K562 (cell line): Measurements from ENCODE around the gene INO80E. TPM values are rescaled to one million over a fixed set of nuclear protein-coding genes. Genes with fewer than 3 reads are reported as not detected.

Experiments
- CHD2 ChIP-seq: IDR thresholded peaks from 2 replicates; pipeline ENCODE4 v1.6.1; 2011; ENCODE audit warnings: low read depth, low read length
- ETV5 ChIP-seq: sonication (generic); formaldehyde crosslinking; IDR thresholded peaks from 2 replicates; pipeline ENCODE4 v1.4.0; 2020; ENCODE audit warnings: low read depth, mild to moderate bottlenecking, missing genetic modification reagents
- KHSRP ChIP-seq: fragments of 450-650 bp; IDR thresholded peaks from 2 replicates; pipeline ENCODE4 v1.6.1; 2017
- KLF10 ChIP-seq: fragments of 250-450 bp; sonication (Bioruptor Pico); IDR thresholded peaks from 2 replicates; pipeline ENCODE4 v1.6.1; 2021; ENCODE audit warnings: matching md5 sums
- NFYB ChIP-seq: IDR thresholded peaks from 2 replicates; pipeline ENCODE4 v1.6.1; 2011; ENCODE audit warnings: mild to moderate bottlenecking, moderate library complexity; ENCODE audit not compliant: insufficient read length; ENCODE audit errors: extremely low read depth
- POLR2AphosphoS2 ChIP-seq: IDR thresholded peaks from 2 replicates; pipeline ENCODE4 v1.6.1; 2012; ENCODE audit warnings: low read length, improper control_type of control experiment
- POU5F1 ChIP-seq: fragments of 150-350 bp; IDR thresholded peaks from 2 replicates; pipeline ENCODE4 v1.6.1; 2014; ENCODE audit warnings: borderline replicate concordance, low read length, low read depth, mild to moderate bottlenecking; ENCODE audit not compliant: partially characterized antibody
- PPARD ChIP-seq: fragments of 250-450 bp; sonication (Bioruptor Pico); IDR thresholded peaks from 2 replicates; pipeline ENCODE4 v1.8.0; 2022; ENCODE audit warnings: inconsistent platforms, mild to moderate bottlenecking, moderate library complexity
- PTBP1 ChIP-seq: fragments of 200-400 bp; formaldehyde crosslinking; IDR thresholded peaks from 2 replicates; pipeline ENCODE4 v1.6.1; 2017; ENCODE audit warnings: low read depth, low read length
- SAFB ChIP-seq: fragments of 200-400 bp; formaldehyde crosslinking; IDR thresholded peaks from 2 replicates; pipeline ENCODE4 v1.6.1; 2017; ENCODE audit warnings: low read depth, low read length, borderline replicate concordance
- SUPT5H ChIP-seq: fragments of 450-650 bp; IDR thresholded peaks from 2 replicates; pipeline ENCODE4 v1.6.1; 2016
- TCF3 ChIP-seq: sonication (generic); formaldehyde crosslinking; IDR thresholded peaks from 2 replicates; pipeline ENCODE4 v1.4.0; 2020; ENCODE audit warnings: mild to moderate bottlenecking, missing genetic modification reagents
- ZBTB1 ChIP-seq: sonication (generic); formaldehyde crosslinking; IDR thresholded peaks from 2 replicates; pipeline ENCODE4 v1.8.1; 2023; ENCODE audit warnings: missing genetic modification reagents, low read depth, mild to moderate bottlenecking, borderline replicate concordance
- ZNF143 ChIP-seq: sonication (generic); formaldehyde crosslinking; IDR thresholded peaks from 2 replicates; pipeline ENCODE4 v1.9.0; 2022; ENCODE audit warnings: mild to moderate bottlenecking, missing genetic modification reagents
- ZNF175 ChIP-seq: fragments of 200-800 bp; sonication (Bioruptor generic); IDR thresholded peaks from 2 replicates; pipeline ENCODE4 v1.6.1; 2016; ENCODE audit warnings: low read depth, mild to moderate bottlenecking, missing genetic modification characterization, missing compliant biosample characterization
- ZNF232 ChIP-seq: sonication (generic); formaldehyde crosslinking; IDR thresholded peaks from 2 replicates; pipeline ENCODE4 v1.8.0; 2022; ENCODE audit warnings: mild to moderate bottlenecking, missing genetic modification reagents
- polyA plus RNA-seq, 8 experiments: library from polyadenylated mRNA; depleted of rRNA in 4 of 8; stranded (reverse) in 5 of 8; unstranded in 3 of 8; fragments of >200 nt; fragmentation: Nextera tagmentation in 2 of 8; fragmentation: Illumina TruSeq in 1 of 8; extraction: Ambion mirVana in 2 of 8; extraction: Trizol in 1 of 8; gene quantifications; 2 replicates each; pipeline versions ENCODE4 v1.2.1 to v1.2.3, GENCODE V29; 2011 to 2014; ENCODE audit warnings: inconsistent platforms in 1 of 8, missing spikeins in 1 of 8
- total RNA-seq, 7 experiments: library from RNA; depleted of rRNA in 6 of 7; stranded (reverse); fragments of >200 nt in 6 of 7; fragmentation: Illumina TruSeq in 2 of 7; extraction: Trizol in 2 of 7; gene quantifications; 2 replicates each; pipeline versions ENCODE4 v1.2.1 to v1.2.3, GENCODE V29; 2011 to 2021; ENCODE audit warnings: low replicate concordance in 1 of 7
- TF ChIP-seq, protein P1 (sequence below): fragments of 450-650 bp; IDR thresholded peaks from 2 replicates; pipeline ENCODE4 v1.6.1; 2018; ENCODE audit warnings: mild to moderate bottlenecking, low read depth; ENCODE audit not compliant: partially characterized antibody
- TF ChIP-seq, protein P2 (sequence below): sonication (generic); formaldehyde crosslinking; IDR thresholded peaks from 2 replicates; pipeline ENCODE4 v1.8.1; 2023; ENCODE audit warnings: mild to moderate bottlenecking, missing genetic modification reagents, moderate library complexity
- TF ChIP-seq, protein P3 (sequence below): IDR thresholded peaks from 2 replicates; pipeline ENCODE4 v1.6.1; 2016; ENCODE audit warnings: missing genetic modification characterization, missing compliant biosample characterization
- TF ChIP-seq, protein P4 (sequence below): fragments of 250-450 bp; sonication (Bioruptor Pico); IDR thresholded peaks from 2 replicates; pipeline ENCODE4 v1.5.0; 2020; ENCODE audit warnings: mild to moderate bottlenecking, borderline replicate concordance
- TF ChIP-seq, protein P5 (sequence below): fragments of 450-650 bp; formaldehyde crosslinking; IDR thresholded peaks from 2 replicates; pipeline ENCODE4 v1.4.0; 2022; ENCODE audit warnings: missing genetic modification characterization

The INO80E gene
- total and polyA plus RNA-seq, 9 of the 15 experiments (the other 6 are each of a cell fraction or from before 2014, with no cell fraction given), result 0.31 to 102 (median 49.3) TPM

DNA sequence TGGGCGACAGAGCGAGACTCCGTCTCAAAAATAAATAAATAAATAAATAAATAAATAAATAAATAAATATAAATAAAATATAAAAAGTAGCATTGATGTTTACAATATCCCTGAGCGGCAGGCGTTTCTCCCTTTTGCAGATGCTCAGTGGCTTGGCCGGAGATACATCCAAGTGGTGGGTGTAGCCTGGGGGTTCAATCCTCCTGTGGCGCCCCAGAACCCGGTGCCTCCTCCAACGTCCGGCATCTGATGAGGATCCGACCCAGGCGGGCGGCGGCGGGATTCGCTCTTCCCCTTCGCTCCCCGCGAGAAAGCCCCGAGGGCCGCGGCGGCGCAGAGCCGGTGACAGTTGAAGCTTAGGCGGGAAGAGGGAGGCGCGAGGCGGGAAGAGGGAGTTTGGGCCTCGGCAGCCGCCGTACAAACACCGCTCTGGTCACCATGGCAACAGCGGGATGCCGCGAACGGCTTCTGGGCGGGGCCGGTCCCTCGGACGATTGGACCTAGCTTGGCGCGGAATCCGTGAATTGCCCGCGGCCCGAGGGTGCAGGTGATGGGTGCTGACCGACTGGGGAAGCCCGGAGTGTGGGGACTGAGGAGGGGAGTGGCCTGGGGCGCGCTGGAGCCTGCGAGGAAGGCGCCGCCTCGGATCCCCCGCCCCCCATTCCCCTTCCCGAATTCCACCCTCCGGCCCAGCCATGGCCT, 56.8 kb downstream of the INO80E start (continued):
- TF ChIP-seq ZNF175, result no peak
- TF ChIP-seq, protein P1, sequence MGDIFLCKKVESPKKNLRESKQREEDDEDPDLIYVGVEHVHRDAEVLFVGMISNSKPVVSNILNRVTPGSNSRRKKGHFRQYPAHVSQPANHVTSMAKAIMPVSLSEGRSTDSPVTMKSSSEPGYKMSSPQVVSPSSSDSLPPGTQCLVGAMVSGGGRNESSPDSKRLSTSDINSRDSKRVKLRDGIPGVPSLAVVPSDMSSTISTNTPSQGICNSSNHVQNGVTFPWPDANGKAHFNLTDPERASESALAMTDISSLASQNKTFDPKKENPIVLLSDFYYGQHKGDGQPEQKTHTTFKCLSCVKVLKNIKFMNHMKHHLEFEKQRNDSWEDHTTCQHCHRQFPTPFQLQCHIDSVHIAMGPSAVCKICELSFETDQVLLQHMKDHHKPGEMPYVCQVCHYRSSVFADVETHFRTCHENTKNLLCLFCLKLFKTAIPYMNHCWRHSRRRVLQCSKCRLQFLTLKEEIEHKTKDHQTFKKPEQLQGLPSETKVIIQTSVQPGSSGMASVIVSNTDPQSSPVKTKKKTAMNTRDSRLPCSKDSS, result no peak
- TF ChIP-seq, protein P2, sequence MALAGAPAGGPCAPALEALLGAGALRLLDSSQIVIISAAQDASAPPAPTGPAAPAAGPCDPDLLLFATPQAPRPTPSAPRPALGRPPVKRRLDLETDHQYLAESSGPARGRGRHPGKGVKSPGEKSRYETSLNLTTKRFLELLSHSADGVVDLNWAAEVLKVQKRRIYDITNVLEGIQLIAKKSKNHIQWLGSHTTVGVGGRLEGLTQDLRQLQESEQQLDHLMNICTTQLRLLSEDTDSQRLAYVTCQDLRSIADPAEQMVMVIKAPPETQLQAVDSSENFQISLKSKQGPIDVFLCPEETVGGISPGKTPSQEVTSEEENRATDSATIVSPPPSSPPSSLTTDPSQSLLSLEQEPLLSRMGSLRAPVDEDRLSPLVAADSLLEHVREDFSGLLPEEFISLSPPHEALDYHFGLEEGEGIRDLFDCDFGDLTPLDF (CRISPR knock-in tag), result peak; percentile 100
- TF ChIP-seq, protein P3, sequence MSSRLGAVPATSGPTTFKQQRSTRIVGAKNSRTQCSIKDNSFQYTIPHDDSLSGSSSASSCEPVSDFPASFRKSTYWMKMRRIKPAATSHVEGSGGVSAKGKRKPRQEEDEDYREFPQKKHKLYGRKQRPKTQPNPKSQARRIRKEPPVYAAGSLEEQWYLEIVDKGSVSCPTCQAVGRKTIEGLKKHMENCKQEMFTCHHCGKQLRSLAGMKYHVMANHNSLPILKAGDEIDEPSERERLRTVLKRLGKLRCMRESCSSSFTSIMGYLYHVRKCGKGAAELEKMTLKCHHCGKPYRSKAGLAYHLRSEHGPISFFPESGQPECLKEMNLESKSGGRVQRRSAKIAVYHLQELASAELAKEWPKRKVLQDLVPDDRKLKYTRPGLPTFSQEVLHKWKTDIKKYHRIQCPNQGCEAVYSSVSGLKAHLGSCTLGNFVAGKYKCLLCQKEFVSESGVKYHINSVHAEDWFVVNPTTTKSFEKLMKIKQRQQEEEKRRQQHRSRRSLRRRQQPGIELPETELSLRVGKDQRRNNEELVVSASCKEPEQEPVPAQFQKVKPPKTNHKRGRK (tag), result no peak
- no peak for TF ChIP-seq KHSRP
- no peak for TF ChIP-seq POLR2AphosphoS2
- no peak for TF ChIP-seq ZNF232
- peak; percentile 81 for TF ChIP-seq CHD2
- TF ChIP-seq SUPT5H, result 0 out of 2 replicates have a peak, but pooled peaks have one; percentile 47
- no peak for TF ChIP-seq NFYB
- TF ChIP-seq PTBP1, result no peak
- TF ChIP-seq, protein P4, sequence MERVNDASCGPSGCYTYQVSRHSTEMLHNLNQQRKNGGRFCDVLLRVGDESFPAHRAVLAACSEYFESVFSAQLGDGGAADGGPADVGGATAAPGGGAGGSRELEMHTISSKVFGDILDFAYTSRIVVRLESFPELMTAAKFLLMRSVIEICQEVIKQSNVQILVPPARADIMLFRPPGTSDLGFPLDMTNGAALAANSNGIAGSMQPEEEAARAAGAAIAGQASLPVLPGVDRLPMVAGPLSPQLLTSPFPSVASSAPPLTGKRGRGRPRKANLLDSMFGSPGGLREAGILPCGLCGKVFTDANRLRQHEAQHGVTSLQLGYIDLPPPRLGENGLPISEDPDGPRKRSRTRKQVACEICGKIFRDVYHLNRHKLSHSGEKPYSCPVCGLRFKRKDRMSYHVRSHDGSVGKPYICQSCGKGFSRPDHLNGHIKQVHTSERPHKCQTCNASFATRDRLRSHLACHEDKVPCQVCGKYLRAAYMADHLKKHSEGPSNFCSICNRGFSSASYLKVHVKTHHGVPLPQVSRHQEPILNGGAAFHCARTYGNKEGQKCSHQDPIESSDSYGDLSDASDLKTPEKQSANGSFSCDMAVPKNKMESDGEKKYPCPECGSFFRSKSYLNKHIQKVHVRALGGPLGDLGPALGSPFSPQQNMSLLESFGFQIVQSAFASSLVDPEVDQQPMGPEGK (CRISPR knock-in tag), result no peak
- TF ChIP-seq POU5F1, result peak; percentile 78
- TF ChIP-seq, protein P5, sequence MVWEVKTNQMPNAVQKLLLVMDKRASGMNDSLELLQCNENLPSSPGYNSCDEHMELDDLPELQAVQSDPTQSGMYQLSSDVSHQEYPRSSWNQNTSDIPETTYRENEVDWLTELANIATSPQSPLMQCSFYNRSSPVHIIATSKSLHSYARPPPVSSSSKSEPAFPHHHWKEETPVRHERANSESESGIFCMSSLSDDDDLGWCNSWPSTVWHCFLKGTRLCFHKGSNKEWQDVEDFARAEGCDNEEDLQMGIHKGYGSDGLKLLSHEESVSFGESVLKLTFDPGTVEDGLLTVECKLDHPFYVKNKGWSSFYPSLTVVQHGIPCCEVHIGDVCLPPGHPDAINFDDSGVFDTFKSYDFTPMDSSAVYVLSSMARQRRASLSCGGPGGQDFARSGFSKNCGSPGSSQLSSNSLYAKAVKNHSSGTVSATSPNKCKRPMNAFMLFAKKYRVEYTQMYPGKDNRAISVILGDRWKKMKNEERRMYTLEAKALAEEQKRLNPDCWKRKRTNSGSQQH (CRISPR knock-in tag), result no peak
- 0 out of 2 replicates have a peak, but pooled peaks have one; percentile 24 for TF ChIP-seq ZBTB1 (CRISPR knock-in tag)
- no peak for TF ChIP-seq KLF10
- TF ChIP-seq SAFB, result no peak
- TF ChIP-seq ETV5 (CRISPR knock-in tag), result peak; percentile 55
- TF ChIP-seq ZNF143 (CRISPR knock-in tag), result peak; percentile 40; the same call in 1 of the 2 replicates
- TF ChIP-seq TCF3 (CRISPR knock-in tag), result peak; percentile 42; the same call in 1 of the 2 replicates
- TF ChIP-seq PPARD, result no peak
